B cell (primary cell): ENCODE results near the gene RBL1.

ENCODE experiments used
- EZH2 ChIP-seq: IDR thresholded peaks from 2 replicates; pipeline ENCODE4 v1.6.1; 2012; ENCODE audit warnings: borderline replicate concordance, low read depth, mild to moderate bottlenecking, moderate library complexity, low read length; ENCODE audit not compliant: insufficient read depth, poor library complexity, severe bottlenecking
- TF ChIP-seq, protein P1 (sequence below): fragments of 200-600 bp; IDR thresholded peaks from one replicate; pipeline ENCODE4 v1.8.0; 2022; ENCODE audit warnings: antibody characterized with exemption, mild to moderate bottlenecking

DNA sequence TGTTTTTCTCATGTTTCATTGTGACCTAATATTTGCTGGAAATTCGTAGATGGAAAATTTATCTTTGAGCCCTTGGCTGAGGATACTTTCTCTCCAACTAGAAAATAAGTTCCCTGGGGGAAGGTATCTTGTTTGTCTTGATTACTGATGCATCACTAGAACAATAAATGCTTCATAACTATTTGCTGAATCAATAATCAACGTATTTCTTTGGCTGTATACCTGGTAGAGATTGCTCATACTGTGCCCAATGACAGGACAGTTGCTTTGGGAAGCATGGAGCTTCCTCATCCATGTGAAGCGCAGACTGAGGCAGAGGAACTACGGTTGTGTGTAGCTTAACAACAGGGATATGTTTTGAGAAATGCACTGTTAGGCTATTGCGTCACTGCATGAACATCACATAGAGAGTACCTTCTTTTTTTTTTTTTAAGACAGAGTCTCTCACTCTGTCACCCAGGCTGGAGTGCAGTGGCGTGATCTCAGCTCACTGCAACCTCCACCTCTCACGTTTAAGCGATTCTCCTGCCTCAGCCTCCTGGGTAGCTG lies 49.1 kb upstream of the RBL1 start:
- TF ChIP-seq, protein P1, sequence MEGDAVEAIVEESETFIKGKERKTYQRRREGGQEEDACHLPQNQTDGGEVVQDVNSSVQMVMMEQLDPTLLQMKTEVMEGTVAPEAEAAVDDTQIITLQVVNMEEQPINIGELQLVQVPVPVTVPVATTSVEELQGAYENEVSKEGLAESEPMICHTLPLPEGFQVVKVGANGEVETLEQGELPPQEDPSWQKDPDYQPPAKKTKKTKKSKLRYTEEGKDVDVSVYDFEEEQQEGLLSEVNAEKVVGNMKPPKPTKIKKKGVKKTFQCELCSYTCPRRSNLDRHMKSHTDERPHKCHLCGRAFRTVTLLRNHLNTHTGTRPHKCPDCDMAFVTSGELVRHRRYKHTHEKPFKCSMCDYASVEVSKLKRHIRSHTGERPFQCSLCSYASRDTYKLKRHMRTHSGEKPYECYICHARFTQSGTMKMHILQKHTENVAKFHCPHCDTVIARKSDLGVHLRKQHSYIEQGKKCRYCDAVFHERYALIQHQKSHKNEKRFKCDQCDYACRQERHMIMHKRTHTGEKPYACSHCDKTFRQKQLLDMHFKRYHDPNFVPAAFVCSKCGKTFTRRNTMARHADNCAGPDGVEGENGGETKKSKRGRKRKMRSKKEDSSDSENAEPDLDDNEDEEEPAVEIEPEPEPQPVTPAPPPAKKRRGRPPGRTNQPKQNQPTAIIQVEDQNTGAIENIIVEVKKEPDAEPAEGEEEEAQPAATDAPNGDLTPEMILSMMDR: no peak
- TF ChIP-seq EZH2: no peak
